Stimulated activated CD8-positive, alpha-beta memory T cell treated with anti-CD3 and anti-CD28 coated beads, Interleukin-12 subunit alpha, Interleukin-12 subunit beta, amount 100 ng/mL, for 1 hour (primary cell): ENCODE results near the gene DNAI1.

Experiments used
- DNase-seq: peaks from one replicate; pipeline ENCODE4 v3.0.0-alpha.2; 2020; ENCODE audit warnings: low read depth

DNAI1 gene

GRCh38 chr9:34557426-34558321 is 99.1 kb downstream of the DNAI1 start:
- no peak for DNase-seq

GRCh38 chr9:34558364-34558763 is 99.8 kb downstream of the DNAI1 start:
- no peak for DNase-seq

- DNase-seq: no peak
Observed at GRCh38 chr9:34558919-34559623, 100.5 kb downstream of the DNAI1 start.

- no peak for DNase-seq
Observed at GRCh38 chr9:34559624-34560455, 101.2 kb downstream of the DNAI1 start.

GRCh38 chr9:34560599-34561214 is 102.1 kb downstream of the DNAI1 start:
- DNase-seq: no peak

- no peak for DNase-seq
Observed at GRCh38 chr9:34562135-34562745, 103.6 kb downstream of the DNAI1 start.

- no peak for DNase-seq
Observed at GRCh38 chr9:34563262-34563661, 104.7 kb downstream of the DNAI1 start.

GRCh38 chr9:34564617-34565016 is 106.0 kb downstream of the DNAI1 start:
- DNase-seq: no peak

- no peak for DNase-seq
Observed at GRCh38 chr9:34565856-34566255, 107.3 kb downstream of the DNAI1 start.

- DNase-seq: no peak
Observed at GRCh38 chr9:34566322-34566721, 107.7 kb downstream of the DNAI1 start.

- DNase-seq: no peak
Observed at GRCh38 chr9:34566972-34567371, 108.4 kb downstream of the DNAI1 start.

GRCh38 chr9:34568133-34568532 is 109.5 kb downstream of the DNAI1 start:
- no peak for DNase-seq

- DNase-seq: no peak
Observed at GRCh38 chr9:34568774-34569173, 110.2 kb downstream of the DNAI1 start.

- no peak for DNase-seq
Observed at GRCh38 chr9:34570376-34570775, 111.8 kb downstream of the DNAI1 start.
